H1 (cell line): ENCODE measurements around the gene OPCML. TPM values are rescaled to one million over a fixed set of nuclear protein-coding genes. Genes with fewer than 3 reads are reported as not detected.

ENCODE experiments used
- CTCF ChIA-PET: fragments of 300-600 bp; sonication (Branson Sonifier 250); formaldehyde crosslinking; loops from one replicate; lab custom pipeline; 2021; ENCODE audit not compliant: partially characterized antibody; lab: Charles Lee
- POLR2A ChIA-PET: fragments of 300-600 bp; sonication (Branson Sonifier 250); formaldehyde crosslinking; loops from one replicate; lab custom pipeline; 2021; ENCODE audit warnings: inconsistent platforms; ENCODE audit not compliant: partially characterized antibody; lab: Charles Lee
- DNase-seq, 2 experiments: peaks; one replicate each; pipeline versions ENCODE4 v3.0.0 to v3.0.0-alpha.2; 2010 to 2022; ENCODE audit warnings: low spot score in 2 of 2, low read depth in 1 of 2, mixed read lengths in 1 of 2
- FAIRE-seq: peaks from 2 replicates; lab custom pipeline; 2011; peaks lifted over from hg19 to GRCh38; lab: Jason Lieb, UNC
- H2AFZ ChIP-seq: 2 replicates; pipeline ENCODE4 v1.8.1; 2012; ENCODE audit warnings: low read length, inconsistent platforms
- H2AK5ac ChIP-seq: 2 replicates; pipeline ENCODE4 v1.6.1; 2013; ENCODE audit warnings: low read depth, low read length
- H2BK120ac ChIP-seq: replicated peaks from 2 replicates; pipeline ENCODE3; 2013; ENCODE audit warnings: low read depth, low read length, inconsistent platforms
- H2BK12ac ChIP-seq: 2 replicates; pipeline ENCODE4 v1.6.1; 2013; ENCODE audit warnings: low read depth, low read length
- H2BK15ac ChIP-seq: 2 replicates; pipeline ENCODE4 v1.6.1; 2013; ENCODE audit warnings: low read length
- H2BK20ac ChIP-seq: 2 replicates; pipeline ENCODE4 v1.6.1; 2013; ENCODE audit warnings: low read length
- H2BK5ac ChIP-seq: 2 replicates; pipeline ENCODE4 v1.6.1; 2013; ENCODE audit warnings: low read depth, low read length
- H3K14ac ChIP-seq: 2 replicates; pipeline ENCODE4 v1.6.1; 2013; ENCODE audit warnings: inconsistent platforms; ENCODE audit not compliant: insufficient read length
- H3K18ac ChIP-seq: 2 replicates; pipeline ENCODE4 v1.6.1; 2013; ENCODE audit warnings: low read length; ENCODE audit errors: extremely low read depth
- H3K23ac ChIP-seq: 2 replicates; pipeline ENCODE4 v1.6.1; 2013; ENCODE audit warnings: inconsistent platforms; ENCODE audit not compliant: insufficient read length
- H3K23me2 ChIP-seq: 2 replicates; pipeline ENCODE4 v1.6.1; 2013; ENCODE audit warnings: low read depth, low read length
- H3K27ac ChIP-seq: 2 replicates; pipeline ENCODE4 v1.6.1; 2011; ENCODE audit warnings: low read depth, low read length, inconsistent platforms
- H3K27me3 ChIP-seq, 4 experiments: replicated peaks in 1 of 4; 1 replicate in 1 of 4; 2 replicates in 3 of 4; pipeline versions ENCODE4 v1.6.1 to v1.8.1; 2011 to 2013; ENCODE audit warnings: low read length in 3 of 4, mild to moderate bottlenecking in 3 of 4, inconsistent platforms in 2 of 4, mixed read lengths in 2 of 4, moderate library complexity in 1 of 4; ENCODE audit not compliant: control insufficient read depth in 3 of 4, insufficient read depth in 3 of 4; ENCODE audit errors: extremely low read depth in 1 of 4
- H3K36me3 ChIP-seq, 4 experiments: 2 replicates each; pipeline versions ENCODE4 v1.6.1 to v1.8.1; 2011 to 2013; ENCODE audit warnings: mild to moderate bottlenecking in 4 of 4, low read length in 3 of 4, moderate library complexity in 2 of 4, control low read depth in 1 of 4, inconsistent platforms in 1 of 4; ENCODE audit not compliant: insufficient read depth in 4 of 4, control insufficient read depth in 2 of 4
- H3K4ac ChIP-seq: replicated peaks from 2 replicates; pipeline ENCODE3; 2013; ENCODE audit warnings: low read length, low read depth, mixed read lengths, inconsistent platforms; ENCODE audit not compliant: insufficient read length
- H3K4me1 ChIP-seq, 4 experiments: replicated peaks in 1 of 4; 1 replicate in 1 of 4; 2 replicates in 3 of 4; pipeline versions ENCODE4 v1.6.1 to v1.8.1; 2011 to 2013; ENCODE audit warnings: low read length in 3 of 4, inconsistent platforms in 2 of 4, mixed read lengths in 1 of 4; ENCODE audit not compliant: insufficient read depth in 4 of 4, control insufficient read depth in 3 of 4
- H3K4me2 ChIP-seq, 2 experiments: 2 replicates each; pipeline versions ENCODE4 v1.6.1 to v1.8.1; 2011 to 2013; ENCODE audit warnings: low read depth in 2 of 2, low read length in 2 of 2, control low read depth in 1 of 2, inconsistent platforms in 1 of 2, mild to moderate bottlenecking in 1 of 2; ENCODE audit not compliant: insufficient read depth in 1 of 2
- H3K4me3 ChIP-seq, 4 experiments: fragments of 200-600, 300-600 bp in 1 of 4; sonication (generic), shearing (Covaris generic), sonication (Bioruptor Twin) in 1 of 4; 2 replicates each; pipeline versions ENCODE4 v1.5.1 to v1.8.1; 2011 to 2016; ENCODE audit warnings: low read length in 4 of 4, low read depth in 3 of 4, control low read depth in 2 of 4, inconsistent platforms in 2 of 4, mild to moderate bottlenecking in 2 of 4, mixed read lengths in 1 of 4, moderate library complexity in 1 of 4; ENCODE audit not compliant: insufficient read depth in 2 of 4; ENCODE audit errors: extremely low read depth in 1 of 4
- H3K56ac ChIP-seq: replicated peaks from 2 replicates; pipeline ENCODE3; 2013; ENCODE audit warnings: low read depth, mild to moderate bottlenecking, mixed read lengths, low read length, inconsistent platforms; ENCODE audit not compliant: insufficient read length
- H3K79me1 ChIP-seq: 2 replicates; pipeline ENCODE4 v1.6.1; 2013; ENCODE audit warnings: low read depth, low read length, control low read depth
- H3K79me2 ChIP-seq, 2 experiments: 2 replicates each; pipeline versions ENCODE4 v1.6.1 to v1.8.1; 2012 to 2013; ENCODE audit warnings: low read length in 2 of 2, mild to moderate bottlenecking in 2 of 2, inconsistent platforms in 1 of 2; ENCODE audit not compliant: insufficient read depth in 2 of 2, control insufficient read depth in 1 of 2
- H3K9ac ChIP-seq, 4 experiments: replicated peaks in 1 of 4; 1 replicate in 1 of 4; 2 replicates in 3 of 4; pipeline versions ENCODE4 v1.6.1 to v1.8.1; 2011 to 2013; ENCODE audit warnings: low read depth in 3 of 4, low read length in 3 of 4, control low read depth in 2 of 4, mild to moderate bottlenecking in 2 of 4, moderate library complexity in 2 of 4, inconsistent platforms in 1 of 4; ENCODE audit errors: extremely low read depth in 1 of 4
- H3K9me3 ChIP-seq, 2 experiments: 2 replicates each; pipeline versions ENCODE4 v1.6.1 to v1.8.1; 2012 to 2013; ENCODE audit warnings: mild to moderate bottlenecking in 2 of 2, moderate library complexity in 2 of 2, control low read depth in 1 of 2, inconsistent platforms in 1 of 2, low read depth in 1 of 2, low read length in 1 of 2, mixed read lengths in 1 of 2; ENCODE audit not compliant: insufficient read depth in 2 of 2
- H4K20me1 ChIP-seq, 2 experiments: replicated peaks in 1 of 2; 2 replicates each; pipeline versions ENCODE3 to v1.8.1; 2011 to 2013; ENCODE audit warnings: inconsistent platforms in 2 of 2, low read length in 2 of 2, mild to moderate bottlenecking in 1 of 2; ENCODE audit not compliant: insufficient read depth in 2 of 2, control insufficient read depth in 1 of 2
- H4K5ac ChIP-seq: 2 replicates; pipeline ENCODE4 v1.6.1; 2013; ENCODE audit warnings: low read length, low read depth, mixed read lengths, inconsistent platforms; ENCODE audit not compliant: insufficient read length
- H4K8ac ChIP-seq: 2 replicates; pipeline ENCODE4 v1.8.0; 2013; ENCODE audit warnings: mild to moderate bottlenecking, moderate library complexity, low read length, inconsistent platforms; ENCODE audit not compliant: insufficient read depth; ENCODE audit errors: extremely low read depth
- H4K91ac ChIP-seq: replicated peaks from 2 replicates; pipeline ENCODE3; 2013; ENCODE audit warnings: low read length, mixed read lengths, inconsistent platforms; ENCODE audit not compliant: insufficient read length
- CEBPB ChIP-seq: IDR thresholded peaks from 2 replicates; pipeline ENCODE4 v1.6.1; 2012; ENCODE audit warnings: low read depth, low read length
- NANOG ChIP-seq: IDR thresholded peaks from 2 replicates; pipeline ENCODE4 v1.6.1; 2011; ENCODE audit warnings: low read length, low read depth, mild to moderate bottlenecking, inconsistent platforms; ENCODE audit not compliant: insufficient read depth, poor library complexity, severe bottlenecking
- TBP ChIP-seq: IDR thresholded peaks from 2 replicates; pipeline ENCODE4 v1.6.1; 2011; ENCODE audit warnings: low read depth, low read length, improper control_type of control experiment
- YY1 ChIP-seq: IDR thresholded peaks from 2 replicates; pipeline ENCODE4 v1.6.1; 2011; ENCODE audit warnings: low read depth, mild to moderate bottlenecking, low read length
- WGBS, 2 experiments: shearing (Covaris generic) in 1 of 2; methylation state at CpG; one replicate each; pipeline versions ENCODE4 v1.1.6 to v1.1.7; 2013 to 2015; ENCODE audit warnings: low lambda C conversion rate in 2 of 2, mixed read lengths in 2 of 2, inconsistent platforms in 1 of 2, low coverage in 1 of 2, missing lambda C conversion rate in 1 of 2; ENCODE audit not compliant: insufficient replicate concordance in 2 of 2, insufficient coverage in 1 of 2, insufficient read length in 1 of 2; ENCODE audit errors: extremely low coverage in 1 of 2, missing lambda C conversion rate in 1 of 2; 5-methylcytosine and 5-hydroxymethylcytosine counted together
- polyA plus RNA-seq, 7 experiments: library from polyadenylated mRNA; depleted of rRNA in 3 of 7; stranded (reverse) in 5 of 7; unstranded in 2 of 7; fragments of >200 nt in 5 of 7; fragments of 200-250 nt in 2 of 7; gene quantifications; 1 replicate in 5 of 7; 2 replicates in 1 of 7; 4 replicates in 1 of 7; pipeline versions ENCODE4 v1.2.1 to v1.2.3, GENCODE V29; 2011 to 2013; ENCODE audit warnings: missing spikeins in 2 of 7, mixed read lengths in 2 of 7
- total RNA-seq: library from RNA; stranded (reverse); fragmentation: NEBNext Ultra II Directional; extraction: Animal tissue kit (Norgen Biotek cat#: 25700); gene quantifications from 2 replicates; pipeline ENCODE4 v1.2.1, GENCODE V29; 2021

Gene OPCML
- total and polyA plus RNA-seq, 2 of the 8 experiments (the other 6 are each of a cell fraction or from before 2014, with no cell fraction given) = 2.3 to 3.1 TPM

GRCh38 chr11:133425245-133425644, 107.1 kb downstream of the OPCML start:
- TF ChIP-seq NANOG (peak; percentile 19), YY1 (peak; percentile 67; the same call in 1 of the 2 replicates), CEBPB (peak; percentile 64), TBP (no peak)
- Histone ChIP-seq H3K27me3 (no peaks in the 10 kb centered on the region), H3K27ac (no peak overlapping the region), H4K8ac (no peak overlapping the region), H3K4me3 (no peak overlapping the region), H3K23me2 (no peaks in the 10 kb centered on the region), H2AFZ (no peak overlapping the region), H3K9me3 (no peaks in the 10 kb centered on the region), H2BK20ac (no peak overlapping the region), H4K20me1 (no peaks in the 10 kb centered on the region), H4K91ac (no peak overlapping the region), H3K9ac (no peak overlapping the region), H2BK120ac (no peak overlapping the region), H2AK5ac (no peak overlapping the region), H3K4me2 (peak overlapping the region in 1 of 2 experiments; percentile 31; a peak in 1 of 4 replicates), H3K4ac (no peak overlapping the region), H3K23ac (no peak overlapping the region), H3K79me2 (no peaks in the 10 kb centered on the region), H2BK15ac (no peak overlapping the region), H3K14ac (no peak overlapping the region), H3K18ac (no peak overlapping the region), H3K36me3 (no peaks in the 10 kb centered on the region), H2BK5ac (no peak overlapping the region), H4K5ac (no peak overlapping the region), H3K56ac (no peak overlapping the region), H3K79me1 (no peaks in the 10 kb centered on the region), H3K4me1 (peaks cover 0 to 7% (median 3%) of the 10 kb centered on the region in 4 experiments; a peak in 1 of 7 replicates), H2BK12ac (no peak overlapping the region)
- ChIA-PET POLR2A (no interaction called here), CTCF (interaction anchor here (1.1 to 2.2 kb wide), 3 partner anchors 10 to 16 kb away, joined by 4 to 7 read pairs (median 5); no protein-coding TSS in a partner anchor)
- FAIRE-seq = peak; percentile 39
- WGBS, 2 experiments = 65% methylated on average over 1 of the region's 1 CpG; no CpG with 5 or more reads in 1 of the 2 experiments
- no peak for DNase-seq
